COLO668 (cell line): ENCODE results near the gene TCF4.

ENCODE experiments used
- DNase-seq: peaks from one replicate; lab custom pipeline; 2025; ENCODE audit not compliant: unreplicated experiment; lab: John Stamatoyannopoulos, UW

Gene TCF4

GRCh38 chr18:55447672-55448018 lies 140.3 kb downstream of the TCF4 start:
- DNase-seq = no peak

DNA sequence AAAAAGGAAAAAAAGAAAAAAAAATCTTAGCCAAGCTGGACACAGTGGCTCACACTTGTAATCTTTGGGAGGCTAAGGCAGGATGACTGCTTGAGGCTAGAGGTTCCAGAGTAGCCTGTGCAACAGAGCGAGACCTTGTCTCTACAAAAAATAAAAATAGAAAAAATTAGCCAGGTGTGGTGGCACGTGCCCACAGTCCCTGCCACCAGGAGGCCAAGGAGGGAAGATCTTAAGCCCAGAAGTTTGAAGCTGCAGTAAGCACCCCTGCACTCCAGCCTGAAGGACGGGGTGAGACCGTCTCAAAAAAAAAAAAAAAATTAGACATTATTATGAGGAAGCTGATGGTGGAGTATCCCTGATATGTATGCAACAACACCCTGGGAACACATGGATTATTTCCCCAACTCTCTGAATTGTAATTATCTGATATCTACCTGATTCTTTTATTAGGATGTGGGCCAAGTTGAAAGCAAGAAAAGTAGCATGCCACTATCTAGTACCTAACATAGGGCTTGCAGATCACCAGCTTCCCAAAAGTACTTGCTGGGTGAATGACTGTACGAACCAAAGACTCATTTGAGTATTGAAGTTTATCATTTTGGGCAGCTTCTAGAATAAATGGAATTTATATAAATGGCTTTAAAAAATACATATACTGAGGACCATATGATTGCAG lies 140.9 kb downstream of the TCF4 start:
- no peak for DNase-seq

- no peak for DNase-seq
These were observed 143.5 kb downstream of the TCF4 start for GRCh38 chr18:55444536-55444935.

DNA sequence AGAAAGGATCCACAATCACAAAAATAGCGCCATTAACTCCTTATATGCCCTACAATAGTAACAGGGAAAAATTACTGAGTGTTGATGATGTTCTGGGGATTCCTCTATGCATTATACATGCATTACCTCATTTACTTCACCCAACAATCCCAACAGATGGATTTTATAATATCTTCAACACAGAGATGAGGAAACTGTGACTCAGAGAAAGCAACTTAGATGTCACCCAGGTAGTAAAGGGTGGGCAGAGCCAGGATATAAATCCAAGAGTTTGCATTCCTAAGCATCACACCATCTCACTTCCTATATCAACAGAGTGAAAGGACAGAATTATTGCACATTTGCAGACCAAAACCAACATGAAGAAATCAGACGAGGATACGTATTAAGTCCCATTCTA lies 144.2 kb downstream of the TCF4 start:
- DNase-seq = no peak

DNA sequence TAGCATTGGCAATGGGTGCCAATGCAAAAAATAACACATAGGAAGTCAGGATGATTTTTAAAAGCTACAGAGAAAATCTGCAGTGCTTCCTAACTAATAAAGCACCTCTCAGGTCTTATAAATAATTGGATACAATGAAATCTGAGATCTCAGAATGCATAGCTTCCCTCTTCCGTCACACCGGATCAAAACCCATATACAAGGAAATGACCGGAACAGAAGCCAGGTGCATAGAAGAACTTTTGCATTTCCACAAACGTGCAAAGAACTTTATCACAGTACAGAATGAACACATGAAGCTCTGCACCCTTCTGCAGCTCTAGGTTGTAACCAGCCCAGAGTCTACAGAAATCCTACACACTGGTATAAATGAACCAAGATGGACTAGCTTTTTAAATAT lies 145.4 kb downstream of the TCF4 start:
- no peak for DNase-seq

DNA sequence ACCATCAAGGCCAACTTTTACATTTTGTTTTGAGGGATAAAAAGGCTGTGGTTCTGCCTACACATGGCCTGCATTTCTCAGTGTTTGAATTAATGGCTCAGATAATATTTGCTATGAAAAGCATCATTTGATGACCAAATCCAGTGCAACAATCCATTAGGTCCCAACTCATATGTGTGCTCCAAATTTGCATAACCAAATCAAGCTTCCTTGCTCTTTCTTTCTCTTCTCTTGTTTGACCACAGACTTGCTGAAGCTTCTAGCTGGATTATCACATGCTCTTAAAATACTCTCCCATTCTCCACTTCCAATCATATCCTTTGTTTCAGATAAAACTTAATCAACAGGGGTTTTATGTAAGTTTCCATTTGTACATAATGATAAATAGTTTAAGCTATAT lies 147.0 kb downstream of the TCF4 start:
- DNase-seq = no peak

- no peak for DNase-seq
These were observed 148.9 kb downstream of the TCF4 start for GRCh38 chr18:55439056-55439455.

- DNase-seq = no peak
These were observed 152.4 kb downstream of the TCF4 start for GRCh38 chr18:55435592-55435991.

DNA sequence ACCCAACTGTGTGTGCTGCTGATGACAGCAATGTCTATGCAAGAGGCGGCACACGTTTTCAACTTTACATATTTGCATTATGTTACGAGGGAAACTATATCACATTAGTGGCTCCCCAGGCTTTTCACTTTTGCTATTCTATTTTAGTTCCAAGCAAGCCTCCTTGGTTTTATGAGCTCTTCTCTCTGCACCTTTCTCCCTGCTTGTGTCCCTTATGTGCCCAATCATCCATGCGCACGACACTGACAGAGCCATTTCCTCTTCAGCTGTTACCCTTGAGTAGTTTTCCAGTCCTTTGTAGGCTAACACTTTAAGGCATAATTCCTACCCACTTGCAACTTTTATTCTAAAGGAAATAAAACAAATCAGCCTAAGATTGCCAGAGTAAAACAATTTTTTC lies 154.3 kb downstream of the TCF4 start:
- no peak for DNase-seq

GRCh38 chr18:55433140-55433539 lies 154.9 kb downstream of the TCF4 start:
- no peak for DNase-seq

DNA sequence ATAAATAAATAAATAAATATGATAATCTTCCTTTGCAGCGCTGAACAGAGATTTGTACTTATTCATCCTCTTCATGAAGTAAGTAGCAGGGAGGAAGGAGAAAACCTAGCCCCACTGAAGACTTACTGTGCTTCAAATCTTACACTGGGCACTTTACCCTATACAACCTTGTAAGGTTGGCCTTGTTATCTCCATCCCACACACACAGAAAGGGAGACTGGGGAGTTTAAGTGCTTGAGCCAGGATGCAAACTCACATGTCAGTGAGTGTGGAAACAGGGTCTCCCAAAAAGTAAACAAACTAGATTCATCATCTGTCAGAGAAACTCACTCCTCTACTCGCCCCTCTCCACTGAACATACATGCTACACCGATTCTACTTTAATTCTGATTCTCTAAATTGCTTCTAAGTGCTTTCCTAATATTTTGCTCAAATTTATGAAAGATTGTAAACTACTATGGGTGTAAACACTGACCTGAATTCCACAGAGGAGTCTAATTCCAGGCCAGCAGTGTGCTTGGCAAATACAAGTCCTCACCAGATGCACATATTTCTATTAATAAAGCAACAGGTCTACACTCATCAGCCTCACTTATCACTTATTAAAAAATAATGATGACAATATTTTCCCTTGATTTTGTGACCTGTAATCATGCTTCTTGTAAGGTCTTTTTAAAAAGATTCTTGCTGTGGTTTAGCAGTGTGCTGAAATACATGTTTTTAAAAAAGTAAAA lies 155.5 kb downstream of the TCF4 start:
- no peak for DNase-seq

DNA sequence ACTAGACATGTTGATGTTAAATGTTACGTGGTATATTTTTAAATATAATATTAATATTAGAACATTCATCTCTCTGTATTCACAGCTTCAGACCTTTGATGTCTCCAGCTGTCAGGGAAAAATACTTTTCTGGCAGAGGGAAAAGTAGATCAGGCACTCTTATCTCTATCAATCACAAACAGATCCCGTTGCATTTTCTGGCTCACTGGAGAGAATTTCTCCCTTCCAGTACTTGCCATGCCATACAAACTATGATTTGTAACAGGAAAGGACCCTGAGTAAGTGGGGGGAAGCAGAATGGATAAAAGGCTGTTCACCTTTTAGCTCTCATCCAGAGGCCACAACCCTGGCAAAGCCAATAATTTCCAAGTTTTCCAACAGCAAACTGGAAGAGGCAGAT lies 158.0 kb downstream of the TCF4 start:
- no peak for DNase-seq

- DNase-seq = no peak
These were observed 160.0 kb downstream of the TCF4 start for GRCh38 chr18:55427951-55428350.

DNA sequence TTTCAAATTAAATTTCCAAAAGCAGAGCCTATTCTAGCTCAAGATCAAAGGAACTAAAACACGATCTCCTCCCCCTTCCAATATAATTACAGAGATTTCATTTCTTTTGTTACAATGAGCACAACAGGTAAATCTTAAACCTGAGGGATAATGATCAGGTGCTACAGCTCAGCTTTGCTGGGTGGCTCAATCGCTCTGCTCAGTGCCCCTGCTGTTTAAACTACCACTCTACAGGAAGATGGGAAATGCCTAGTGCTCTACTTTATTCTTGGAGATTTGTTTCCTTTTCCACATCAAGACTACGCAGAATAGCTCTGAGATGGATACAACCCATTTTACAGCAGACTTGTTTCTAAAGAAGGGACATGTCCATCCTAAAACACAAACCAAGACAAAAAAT lies 162.3 kb downstream of the TCF4 start:
- DNase-seq = no peak

GRCh38 chr18:55422456-55423180 lies 165.4 kb downstream of the TCF4 start:
- no peak for DNase-seq

GRCh38 chr18:55421615-55422419 lies 166.2 kb downstream of the TCF4 start:
- DNase-seq = no peak

DNA sequence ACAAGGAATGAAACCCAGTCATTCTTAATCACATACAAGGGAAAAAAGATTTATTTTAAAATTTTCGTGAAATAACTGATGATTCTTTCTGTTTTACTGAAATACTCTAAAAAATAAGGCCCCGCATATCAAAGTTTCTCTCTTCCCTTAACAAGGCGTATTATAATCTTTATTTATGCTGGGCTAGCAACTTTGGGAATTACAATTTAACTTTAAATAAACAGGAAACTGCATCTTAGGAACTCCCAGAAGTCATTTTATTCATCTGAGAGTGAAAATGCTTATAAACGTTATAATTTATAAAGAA lies 166.7 kb downstream of the TCF4 start:
- DNase-seq = no peak

DNA sequence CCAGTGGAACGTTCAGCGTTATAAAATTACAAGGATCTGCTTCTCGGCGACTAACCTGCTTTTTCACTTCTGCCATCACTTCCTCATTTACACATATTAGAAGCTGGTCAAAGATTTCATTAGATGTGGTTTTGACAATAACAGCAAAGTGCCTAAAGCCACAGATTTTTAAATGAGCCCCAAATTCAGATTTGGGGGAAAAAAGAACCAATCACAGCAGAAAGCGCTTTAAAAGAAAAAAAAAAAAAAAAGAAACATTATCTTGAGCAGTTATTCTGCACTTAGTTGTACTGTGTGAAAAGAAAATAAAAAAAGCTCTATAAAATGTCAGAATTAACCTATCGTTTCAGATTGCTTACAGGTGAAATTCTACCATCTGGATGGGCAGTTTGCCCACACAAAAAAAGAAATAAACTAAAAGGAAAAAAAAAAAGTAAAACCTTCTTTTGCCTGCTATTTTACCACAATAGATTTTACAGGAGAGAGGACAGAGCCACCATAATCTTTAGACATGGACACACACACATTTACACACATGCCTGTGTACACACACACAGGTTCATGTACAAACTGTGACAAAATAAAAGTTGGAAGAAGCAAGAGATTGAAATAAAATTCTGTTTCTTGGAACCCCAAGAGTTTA lies 167.2 kb downstream of the TCF4 start:
- DNase-seq = no peak

DNA sequence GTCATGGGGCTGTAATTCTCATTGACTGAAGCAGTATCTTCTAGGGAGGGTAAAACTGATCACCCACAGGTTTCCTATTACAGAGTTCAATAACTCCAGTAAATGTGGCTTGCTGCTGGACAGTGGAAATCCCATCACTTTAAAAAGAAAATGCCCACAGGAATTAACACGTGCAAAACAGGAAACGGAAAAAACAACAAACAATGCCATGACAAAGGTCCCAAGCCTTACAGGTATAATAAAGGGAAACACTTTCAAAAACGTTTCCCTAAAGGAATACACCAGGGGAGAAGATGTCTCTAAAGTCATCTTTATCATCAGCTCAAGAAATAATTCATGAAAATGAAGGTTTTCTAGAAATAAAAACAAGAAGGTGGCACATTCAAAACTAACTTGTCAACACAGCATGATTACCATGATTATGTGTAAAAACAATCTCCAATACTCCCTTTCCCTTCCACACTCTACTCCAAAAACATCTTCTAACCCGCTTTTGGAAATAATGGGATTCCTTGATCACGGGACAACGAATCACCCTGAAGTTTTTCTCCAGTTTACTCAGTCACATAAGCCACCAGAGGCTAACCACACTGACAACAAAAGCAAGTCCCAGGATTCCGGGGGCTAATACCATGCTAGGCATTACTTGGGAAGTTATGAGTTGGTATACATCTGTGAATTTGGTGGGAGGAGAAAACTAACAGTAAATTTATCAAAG lies 167.9 kb downstream of the TCF4 start:
- no peak for DNase-seq

DNA sequence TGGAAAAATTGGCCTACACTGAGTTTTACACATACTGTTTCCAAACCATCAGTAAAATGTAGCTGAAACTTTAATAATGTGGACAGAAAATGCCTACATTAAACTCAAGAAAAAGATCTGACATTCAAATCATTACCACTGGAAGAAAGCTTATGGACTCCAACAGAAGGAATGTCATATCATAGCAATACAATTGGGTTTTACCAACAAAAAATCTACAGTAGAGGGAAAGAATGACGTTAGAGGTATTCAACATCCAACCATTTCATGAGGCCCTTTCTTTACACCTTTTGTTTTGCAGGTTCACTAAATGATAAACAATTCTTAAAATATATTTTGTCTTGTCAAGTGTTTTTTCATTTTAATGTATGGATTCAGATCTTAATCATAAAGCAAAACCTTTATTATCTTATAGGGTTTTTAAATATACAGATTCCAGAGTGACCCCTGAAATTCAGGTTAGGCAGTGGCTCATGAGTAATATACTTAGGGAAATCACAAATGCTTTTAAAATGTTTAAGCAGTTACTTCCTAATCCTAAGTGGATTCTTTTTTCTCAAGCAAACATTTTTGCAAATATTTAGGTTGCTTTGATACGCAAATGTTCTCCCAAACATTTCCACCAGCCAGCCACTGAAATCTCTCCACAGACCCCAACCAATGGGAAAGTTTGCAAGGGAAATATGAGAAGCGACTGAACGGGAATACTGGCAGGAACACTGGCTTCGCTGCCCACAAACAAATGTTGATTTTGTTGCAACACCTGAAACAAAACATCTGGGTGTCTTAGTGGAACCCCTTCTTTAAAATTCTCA lies 168.7 kb downstream of the TCF4 start:
- DNase-seq = no peak
